BE2C (cell line): ENCODE results near the gene STX5.
A peak's percentile ranks its signal among the peaks of the same experiment; 100 is the strongest.
"Not testable (repeated sequence)": the region's sequence is repeated elsewhere in the genome, so short reads cannot be mapped to it uniquely, and the experiment has no call there.

ENCODE experiments used
- DNase-seq: peaks from one replicate; pipeline ENCODE4 v3.0.0-alpha.2; 2020
- H3K27me3 ChIP-seq: fragments of 250-450 bp; sonication (Bioruptor Pico); 2 replicates; pipeline ENCODE4 v1.5.1; 2020; ENCODE audit warnings: mild to moderate bottlenecking
- H3K36me3 ChIP-seq: fragments of 250-450 bp; sonication (Bioruptor Pico); 2 replicates; pipeline ENCODE4 v1.5.1; 2020; ENCODE audit warnings: mild to moderate bottlenecking
- H3K4me1 ChIP-seq: fragments of 250-450 bp; sonication (Bioruptor Pico); 2 replicates; pipeline ENCODE4 v1.5.1; 2020
- H3K4me3 ChIP-seq: 2 replicates; pipeline ENCODE4 v1.5.1; 2011; ENCODE audit warnings: low read depth, low read length
- H3K9me3 ChIP-seq: fragments of 250-450 bp; sonication (Bioruptor Pico); 2 replicates; pipeline ENCODE4 v1.5.1; 2020
- CTCF ChIP-seq: IDR thresholded peaks from 2 replicates; pipeline ENCODE4 v1.5.1; 2012; ENCODE audit warnings: mild to moderate bottlenecking, low read depth, low read length

Gene STX5

GRCh38 chr11:62830904-62831519 lies 839 bp downstream of the STX5 start:
- peaks cover 13% of the 10 kb centered on the region for H3K36me3 ChIP-seq
- peak overlapping the region; percentile 67 for H3K4me3 ChIP-seq
- H3K9me3 ChIP-seq = no peaks in the 10 kb centered on the region
- no peaks in the 10 kb centered on the region for H3K4me1 ChIP-seq
- no peak for TF ChIP-seq CTCF
- no peaks in the 10 kb centered on the region for H3K27me3 ChIP-seq
- DNase-seq = peak; percentile 39

GRCh38 chr11:62828130-62828529 lies 3.7 kb downstream of the STX5 start:
- not testable (repeated sequence) for H3K27me3 ChIP-seq, H3K9me3 ChIP-seq, H3K36me3 ChIP-seq, H3K4me3 ChIP-seq, H3K4me1 ChIP-seq, DNase-seq

- H3K4me3 ChIP-seq = no peak overlapping the region
- no peak for DNase-seq
- no peak for TF ChIP-seq CTCF
- no peaks in the 10 kb centered on the region for H3K36me3 ChIP-seq
- no peaks in the 10 kb centered on the region for H3K9me3 ChIP-seq
- no peaks in the 10 kb centered on the region for H3K4me1 ChIP-seq
- H3K27me3 ChIP-seq = no peaks in the 10 kb centered on the region
Measured at GRCh38 chr11:62823677-62824076, 8.2 kb downstream of the STX5 start.

- Histone ChIP-seq H3K9me3 (no peaks in the 10 kb centered on the region), H3K27me3 (no peaks in the 10 kb centered on the region), H3K4me1 (no peaks in the 10 kb centered on the region), H3K4me3 (no peak overlapping the region), H3K36me3 (no peaks in the 10 kb centered on the region)
- no peak for TF ChIP-seq CTCF
- DNase-seq = no peak
Measured at GRCh38 chr11:62817129-62817528, 14.7 kb downstream of the STX5 start.

- H3K4me1 ChIP-seq = no peaks in the 10 kb centered on the region
- H3K4me3 ChIP-seq = no peak overlapping the region
- H3K27me3 ChIP-seq = no peaks in the 10 kb centered on the region
- H3K9me3 ChIP-seq = no peaks in the 10 kb centered on the region
- no peak for TF ChIP-seq CTCF
- H3K36me3 ChIP-seq = no peaks in the 10 kb centered on the region
- no peak for DNase-seq
Measured at GRCh38 chr11:62816557-62816956, 15.3 kb downstream of the STX5 start.

GRCh38 chr11:62811659-62812058 lies 20.2 kb downstream of the STX5 start:
- Histone ChIP-seq H3K9me3 (no peaks in the 10 kb centered on the region), H3K4me3 (no peak overlapping the region), H3K27me3 (no peaks in the 10 kb centered on the region), H3K36me3 (no peaks in the 10 kb centered on the region), H3K4me1 (no peaks in the 10 kb centered on the region)
- no peak for DNase-seq
- TF ChIP-seq CTCF = no peak

- Histone ChIP-seq H3K9me3 (no peaks in the 10 kb centered on the region), H3K4me3 (no peak overlapping the region), H3K27me3 (no peaks in the 10 kb centered on the region), H3K36me3 (no peaks in the 10 kb centered on the region), H3K4me1 (no peaks in the 10 kb centered on the region)
- DNase-seq = no peak
- TF ChIP-seq CTCF = no peak
Measured at GRCh38 chr11:62810748-62811147, 21.1 kb downstream of the STX5 start.
